H1 (cell line): ENCODE data around the gene KLK12. TPM values are rescaled to one million over a fixed set of nuclear protein-coding genes. Genes with fewer than 3 reads are reported as not detected.
A peak's percentile ranks its signal among the peaks of the same experiment; 100 is the strongest.

Source experiments
- CTBP2 ChIP-seq: IDR thresholded peaks from 2 replicates; pipeline ENCODE4 v1.7.0; 2011; ENCODE audit warnings: borderline replicate concordance, mild to moderate bottlenecking, moderate library complexity, mixed read lengths, low read length; ENCODE audit not compliant: insufficient read depth, insufficient read length
- HDAC6 ChIP-seq: IDR thresholded peaks from one replicate; pipeline ENCODE4 v1.7.1; 2012; ENCODE audit warnings: low read depth, mild to moderate bottlenecking, inconsistent platforms, low read length, moderate library complexity
- JUN ChIP-seq: IDR thresholded peaks from 2 replicates; pipeline ENCODE4 v1.6.1; 2011; ENCODE audit warnings: low read depth, mild to moderate bottlenecking, improper control_type of control experiment, low read length
- POLR2A ChIP-seq, 2 experiments: IDR thresholded peaks; 1 replicate in 1 of 2; 2 replicates in 1 of 2; pipeline ENCODE4 v1.6.1; 2011; ENCODE audit warnings: low read depth in 2 of 2, low read length in 2 of 2, mild to moderate bottlenecking in 2 of 2; ENCODE audit errors: control extremely low read depth in 1 of 2
- POU5F1 ChIP-seq: IDR thresholded peaks from 2 replicates; pipeline ENCODE4 v1.6.1; 2011; ENCODE audit warnings: low read depth, mild to moderate bottlenecking, low read length, moderate library complexity
- RAD21 ChIP-seq, 2 experiments: IDR thresholded peaks in 1 of 2; conservative IDR thresholded peaks in 1 of 2; 2 replicates each; pipeline ENCODE4 v1.6.1; 2011; ENCODE audit warnings: low read depth in 2 of 2, low read length in 2 of 2, improper control_type of control experiment in 1 of 2, inconsistent platforms in 1 of 2, mild to moderate bottlenecking in 1 of 2, moderate library complexity in 1 of 2
- RFX5 ChIP-seq: IDR thresholded peaks from 2 replicates; pipeline ENCODE4 v1.6.1; 2011; ENCODE audit warnings: low read depth, low read length, improper control_type of control experiment, borderline replicate concordance
- RXRA ChIP-seq: IDR thresholded peaks from 2 replicates; pipeline ENCODE4 v1.6.1; 2011; ENCODE audit warnings: low read depth, mild to moderate bottlenecking, low read length, moderate library complexity; ENCODE audit not compliant: insufficient read depth
- SAP30 ChIP-seq: fragments of 300-600 bp; sonication (generic); IDR thresholded peaks from 2 replicates; pipeline ENCODE4 v1.7.1; 2012; ENCODE audit warnings: low read length, moderate library complexity, mild to moderate bottlenecking, inconsistent platforms; ENCODE audit not compliant: insufficient read depth, insufficient replicate concordance
- SIN3A ChIP-seq, 2 experiments: IDR thresholded peaks in 1 of 2; conservative IDR thresholded peaks in 1 of 2; 2 replicates each; pipeline ENCODE4 v1.6.1; 2011 to 2012; ENCODE audit warnings: low read length in 2 of 2, improper control_type of control experiment in 1 of 2, low read depth in 1 of 2, mild to moderate bottlenecking in 1 of 2
- SP1 ChIP-seq: IDR thresholded peaks from 2 replicates; pipeline ENCODE4 v1.6.1; 2011; ENCODE audit warnings: low read depth, low read length
- TAF7 ChIP-seq: optimal IDR thresholded peaks from 2 replicates; pipeline ENCODE3; 2011; ENCODE audit warnings: low read depth, mild to moderate bottlenecking, inconsistent platforms, low read length, moderate library complexity, borderline replicate concordance
- TEAD4 ChIP-seq: IDR thresholded peaks from 2 replicates; pipeline ENCODE4 v1.6.1; 2012; ENCODE audit warnings: low read depth, low read length, inconsistent platforms, mixed read lengths
- YY1 ChIP-seq: IDR thresholded peaks from 2 replicates; pipeline ENCODE4 v1.6.1; 2011; ENCODE audit warnings: low read depth, mild to moderate bottlenecking, low read length
- polyA plus RNA-seq, 7 experiments: library from polyadenylated mRNA; depleted of rRNA in 3 of 7; stranded (reverse) in 5 of 7; unstranded in 2 of 7; fragments of >200 nt in 5 of 7; fragments of 200-250 nt in 2 of 7; gene quantifications; 1 replicate in 5 of 7; 2 replicates in 1 of 7; 4 replicates in 1 of 7; pipeline versions ENCODE4 v1.2.1 to v1.2.3, GENCODE V29; 2011 to 2013; ENCODE audit warnings: missing spikeins in 2 of 7, mixed read lengths in 2 of 7
- total RNA-seq: library from RNA; stranded (reverse); fragmentation: NEBNext Ultra II Directional; extraction: Animal tissue kit (Norgen Biotek cat#: 25700); gene quantifications from 2 replicates; pipeline ENCODE4 v1.2.1, GENCODE V29; 2021
- TF ChIP-seq, protein P1 (sequence below): IDR thresholded peaks from 2 replicates; pipeline ENCODE4 v1.6.1; 2012; ENCODE audit warnings: inconsistent platforms
- TF ChIP-seq, protein P2 (sequence below), 3 experiments: IDR thresholded peaks; 1 replicate in 2 of 3; 2 replicates in 1 of 3; pipeline versions ENCODE4 v1.5.1 to v1.6.1; 2011; ENCODE audit warnings: low read length in 3 of 3, mild to moderate bottlenecking in 3 of 3, inconsistent platforms in 2 of 3, low read depth in 1 of 3, moderate library complexity in 1 of 3; ENCODE audit not compliant: insufficient read depth in 1 of 3; ENCODE audit errors: control extremely low read depth in 1 of 3
- TF ChIP-seq, protein P3 (sequence below): IDR thresholded peaks from 2 replicates; pipeline ENCODE4 v1.6.1; 2012; ENCODE audit warnings: low read length, inconsistent platforms

The KLK12 gene
- total and polyA plus RNA-seq, 2 of the 8 experiments (the other 6 are each of a cell fraction or from before 2014, with no cell fraction given), result 0.24 TPM; not detected in 1

DNA sequence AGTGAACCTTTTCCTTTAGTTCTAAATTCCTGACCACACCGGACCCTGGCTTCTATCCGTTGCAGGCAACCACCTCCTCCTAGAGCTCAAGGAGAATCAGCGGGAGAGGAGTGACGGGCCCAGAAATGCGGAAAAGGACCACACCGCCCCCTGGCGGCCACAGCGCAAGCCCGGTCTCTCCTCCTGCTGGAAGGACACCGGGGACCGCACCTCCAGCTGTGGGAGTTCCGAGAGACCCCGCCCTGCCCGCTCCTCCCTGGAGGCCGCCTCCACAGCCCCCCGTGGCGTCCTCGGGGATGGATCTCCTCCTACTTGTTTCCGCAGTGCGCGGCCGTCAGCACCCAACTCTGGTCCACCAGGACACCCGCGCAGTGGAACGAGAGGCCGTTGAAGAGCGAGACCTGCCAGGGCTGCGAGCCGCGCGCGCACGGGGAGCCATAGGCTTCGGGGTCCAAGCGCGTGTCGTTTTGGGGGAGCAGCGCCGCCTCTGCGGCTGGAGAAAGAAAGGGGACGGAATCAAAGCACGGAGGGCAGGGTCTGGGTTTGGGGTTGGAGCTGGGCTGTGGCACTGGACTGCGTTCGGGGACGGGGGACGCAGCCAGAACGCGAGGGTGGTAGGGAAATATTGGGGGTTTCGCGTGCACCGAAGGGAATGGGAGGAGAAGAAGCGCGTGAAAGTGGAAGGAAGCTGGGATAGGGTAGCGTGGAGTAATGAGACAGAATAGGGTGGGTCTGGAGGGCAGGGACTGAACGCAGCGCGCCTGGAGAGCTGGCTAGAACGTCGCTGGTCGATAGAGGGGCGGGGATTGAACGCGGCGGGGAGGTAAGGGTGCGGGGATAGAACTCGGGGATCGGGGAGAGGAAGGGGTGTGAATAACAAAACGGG lies 17.8 kb downstream of the KLK12 start (continued):
- TF ChIP-seq CTBP2 (no peak), RXRA (0 out of 2 replicates have a peak, but pooled peaks have one; percentile 17), RAD21 (IDR thresholded peaks at IDR 0.05 in 1 of 2, conservative IDR thresholded peaks at IDR 0.05 in 1 of 2; ENCODE audit: low read depth in 2 of 2, low read length in 2 of 2) (peak; percentile 82 to 88), HDAC6 (no peak), TAF7 (no peak), TEAD4 (peak; percentile 78), POU5F1 (no peak), JUN (no peak), RFX5 (peak; percentile 14; the same call in 1 of the 2 replicates), YY1 (no peak), SIN3A (conservative IDR thresholded peaks at IDR 0.05 in 1 of 2, IDR thresholded peaks at IDR 0.05 in 1 of 2; ENCODE audit: low read depth in 1 of 2, low read length in 2 of 2) (no peak; a peak in 1 of 4 replicates), POLR2A (IDR thresholded peaks at IDR 0.05; ENCODE audit: control extremely low read depth in 1 of 2, low read depth in 2 of 2, low read length in 2 of 2) (0 out of 3 replicates have a peak, but pooled peaks of 1 of the 2 experiments have one; percentile 21), SAP30 (no peak), SP1 (peak; percentile 93)
- TF ChIP-seq, protein P1, sequence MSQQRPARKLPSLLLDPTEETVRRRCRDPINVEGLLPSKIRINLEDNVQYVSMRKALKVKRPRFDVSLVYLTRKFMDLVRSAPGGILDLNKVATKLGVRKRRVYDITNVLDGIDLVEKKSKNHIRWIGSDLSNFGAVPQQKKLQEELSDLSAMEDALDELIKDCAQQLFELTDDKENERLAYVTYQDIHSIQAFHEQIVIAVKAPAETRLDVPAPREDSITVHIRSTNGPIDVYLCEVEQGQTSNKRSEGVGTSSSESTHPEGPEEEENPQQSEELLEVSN, result peak; percentile 65
- TF ChIP-seq, protein P2, sequence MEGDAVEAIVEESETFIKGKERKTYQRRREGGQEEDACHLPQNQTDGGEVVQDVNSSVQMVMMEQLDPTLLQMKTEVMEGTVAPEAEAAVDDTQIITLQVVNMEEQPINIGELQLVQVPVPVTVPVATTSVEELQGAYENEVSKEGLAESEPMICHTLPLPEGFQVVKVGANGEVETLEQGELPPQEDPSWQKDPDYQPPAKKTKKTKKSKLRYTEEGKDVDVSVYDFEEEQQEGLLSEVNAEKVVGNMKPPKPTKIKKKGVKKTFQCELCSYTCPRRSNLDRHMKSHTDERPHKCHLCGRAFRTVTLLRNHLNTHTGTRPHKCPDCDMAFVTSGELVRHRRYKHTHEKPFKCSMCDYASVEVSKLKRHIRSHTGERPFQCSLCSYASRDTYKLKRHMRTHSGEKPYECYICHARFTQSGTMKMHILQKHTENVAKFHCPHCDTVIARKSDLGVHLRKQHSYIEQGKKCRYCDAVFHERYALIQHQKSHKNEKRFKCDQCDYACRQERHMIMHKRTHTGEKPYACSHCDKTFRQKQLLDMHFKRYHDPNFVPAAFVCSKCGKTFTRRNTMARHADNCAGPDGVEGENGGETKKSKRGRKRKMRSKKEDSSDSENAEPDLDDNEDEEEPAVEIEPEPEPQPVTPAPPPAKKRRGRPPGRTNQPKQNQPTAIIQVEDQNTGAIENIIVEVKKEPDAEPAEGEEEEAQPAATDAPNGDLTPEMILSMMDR (IDR thresholded peaks at IDR 0.05; ENCODE audit: control extremely low read depth in 1 of 3, insufficient read depth in 1 of 3, low read depth in 1 of 3, low read length in 3 of 3), result peak; percentile 89 to 95 (median 92)
- TF ChIP-seq, protein P3, sequence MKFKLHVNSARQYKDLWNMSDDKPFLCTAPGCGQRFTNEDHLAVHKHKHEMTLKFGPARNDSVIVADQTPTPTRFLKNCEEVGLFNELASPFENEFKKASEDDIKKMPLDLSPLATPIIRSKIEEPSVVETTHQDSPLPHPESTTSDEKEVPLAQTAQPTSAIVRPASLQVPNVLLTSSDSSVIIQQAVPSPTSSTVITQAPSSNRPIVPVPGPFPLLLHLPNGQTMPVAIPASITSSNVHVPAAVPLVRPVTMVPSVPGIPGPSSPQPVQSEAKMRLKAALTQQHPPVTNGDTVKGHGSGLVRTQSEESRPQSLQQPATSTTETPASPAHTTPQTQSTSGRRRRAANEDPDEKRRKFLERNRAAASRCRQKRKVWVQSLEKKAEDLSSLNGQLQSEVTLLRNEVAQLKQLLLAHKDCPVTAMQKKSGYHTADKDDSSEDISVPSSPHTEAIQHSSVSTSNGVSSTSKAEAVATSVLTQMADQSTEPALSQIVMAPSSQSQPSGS, result no peak; the same call in 1 of the 2 replicates
